Mononuclear cell (primary cell): Measurements from ENCODE around the gene RERE. TPM values are rescaled to one million over a fixed set of nuclear protein-coding genes. Genes with fewer than 3 reads are reported as not detected.

Experiments
- H3K27me3 ChIP-seq: 2 replicates; pipeline ENCODE4 v1.6.0; 2011; ENCODE audit warnings: low read length, control low read depth; ENCODE audit not compliant: insufficient read depth
- H3K4me1 ChIP-seq: 2 replicates; pipeline ENCODE4 v1.5.1; 2011; ENCODE audit warnings: mild to moderate bottlenecking, low read length, control low read depth; ENCODE audit not compliant: insufficient read depth
- H3K4me3 ChIP-seq: 2 replicates; pipeline ENCODE4 v1.5.1; 2011; ENCODE audit warnings: mild to moderate bottlenecking, low read length, moderate library complexity
- H3K9me3 ChIP-seq: 2 replicates; pipeline ENCODE4 v1.5.1; 2011; ENCODE audit warnings: low read depth, mild to moderate bottlenecking, control low read depth, low read length
- total RNA-seq: library from RNA; depleted of rRNA; stranded (reverse); fragments of >200 nt; gene quantifications from one replicate; pipeline ENCODE4 v1.2.3, GENCODE V29; 2012

The RERE gene
- total RNA-seq, 1 donor = 60.7 TPM

DNA sequence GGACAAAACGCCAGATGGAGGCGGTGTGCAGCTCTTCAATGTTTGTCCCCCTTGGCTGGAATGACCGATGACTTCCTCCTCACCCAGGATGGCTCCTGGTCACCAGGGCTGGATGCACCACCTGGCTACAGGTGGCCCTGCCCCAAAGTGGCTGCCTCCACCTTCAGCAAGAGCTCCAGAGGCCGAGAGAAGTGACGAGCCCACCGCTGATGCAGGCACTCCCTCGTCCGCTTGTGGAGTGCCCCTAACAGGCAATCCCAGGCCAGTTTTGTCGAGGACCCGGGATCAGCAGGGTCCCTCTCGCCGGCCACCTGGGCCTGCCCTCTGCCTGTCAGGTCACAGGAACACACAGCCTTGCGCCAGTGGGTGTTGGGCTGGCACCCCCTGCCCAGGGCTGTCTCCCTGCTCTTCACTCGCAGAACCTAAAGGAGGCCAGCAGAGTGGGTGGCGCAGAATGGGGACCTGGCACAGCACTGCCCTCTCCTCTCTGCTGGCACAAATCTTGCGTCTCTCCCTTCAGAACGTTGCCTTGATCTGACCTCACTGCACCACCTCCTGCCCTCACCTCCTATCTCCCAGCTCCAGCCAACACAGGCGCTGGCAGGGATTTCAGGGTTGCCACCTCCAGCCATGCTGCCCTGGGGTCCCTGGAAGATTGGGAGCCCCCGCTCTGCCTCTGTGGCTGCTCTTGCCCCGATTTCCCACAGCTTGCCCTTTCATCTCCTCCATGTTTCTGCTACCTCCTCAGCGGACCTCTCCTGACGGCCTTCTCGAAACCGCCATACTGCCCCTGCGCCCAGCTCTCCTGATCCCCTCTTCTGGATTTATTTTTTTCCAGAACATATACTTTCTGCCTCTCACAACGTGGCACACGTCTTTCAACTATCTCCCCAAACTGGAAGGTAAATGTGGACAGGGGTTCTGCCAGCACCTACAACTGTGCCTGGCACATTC is 460.9 kb downstream of the RERE start:
- no peaks in the 10 kb centered on the region for H3K4me1 ChIP-seq
- H3K27me3 ChIP-seq = no peaks in the 10 kb centered on the region
- H3K4me3 ChIP-seq = no peak overlapping the region
- H3K9me3 ChIP-seq = no peaks in the 10 kb centered on the region

DNA sequence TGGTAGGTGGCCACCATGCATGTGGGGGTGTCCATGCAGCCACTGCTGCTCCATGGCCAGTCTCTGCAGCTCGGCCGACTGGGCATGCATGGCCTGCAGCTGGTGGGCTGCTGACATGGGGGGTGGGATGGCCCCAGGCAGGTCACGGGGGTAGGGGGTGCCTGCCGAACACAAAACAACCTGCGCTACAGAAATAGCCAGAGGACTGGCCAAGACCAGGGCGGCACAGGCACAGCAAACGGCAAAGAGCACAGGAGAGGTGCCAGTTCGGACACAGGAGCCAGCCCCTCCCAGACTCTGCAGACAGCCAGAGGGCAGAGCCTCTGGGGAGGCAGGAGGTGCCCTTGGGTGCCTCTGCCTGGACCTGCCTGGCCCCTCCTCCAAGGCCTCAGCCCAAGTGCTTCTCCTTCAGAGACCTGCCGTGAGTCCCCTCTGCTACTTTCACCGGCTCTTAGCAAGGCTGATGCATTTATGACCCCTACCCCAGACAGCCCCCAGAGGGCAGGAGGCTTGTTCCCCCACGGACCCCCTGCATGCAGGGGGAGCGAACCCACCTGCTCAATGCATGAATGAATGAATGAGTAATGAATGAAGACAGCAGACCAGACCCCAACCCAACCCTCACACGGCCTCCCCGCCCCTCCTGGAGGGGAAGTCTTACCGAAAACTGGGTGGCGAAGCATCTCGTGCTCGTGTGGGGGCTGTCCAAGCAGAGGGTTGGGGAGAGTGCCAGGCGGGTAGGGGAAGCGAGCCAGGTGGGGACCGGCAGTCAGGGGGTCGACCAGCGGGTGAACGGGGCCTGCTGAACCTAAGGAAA is 461.8 kb downstream of the RERE start:
- Histone ChIP-seq H3K4me3 (no peak overlapping the region), H3K9me3 (no peaks in the 10 kb centered on the region), H3K4me1 (no peaks in the 10 kb centered on the region), H3K27me3 (no peaks in the 10 kb centered on the region)

DNA sequence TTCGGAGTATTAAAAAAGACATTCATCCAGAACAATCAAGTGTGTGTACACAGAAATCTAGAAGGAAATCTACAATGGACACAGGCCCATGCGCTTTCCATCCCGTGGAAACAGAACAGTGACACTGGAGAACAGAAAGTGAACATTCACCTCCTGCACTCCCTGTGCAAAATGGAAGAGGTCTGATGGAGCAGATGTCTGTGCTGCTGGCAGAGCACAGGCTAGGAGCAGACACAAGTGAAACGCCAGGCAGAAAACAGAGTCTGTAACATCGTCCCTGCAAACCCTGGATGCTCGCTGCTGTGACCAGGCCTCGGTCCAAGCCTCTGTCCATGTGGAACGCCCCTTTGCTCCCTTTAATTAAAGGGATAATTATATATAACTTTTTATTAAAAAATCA is 463.4 kb downstream of the RERE start:
- Histone ChIP-seq H3K27me3 (no peaks in the 10 kb centered on the region), H3K9me3 (no peaks in the 10 kb centered on the region), H3K4me1 (no peaks in the 10 kb centered on the region), H3K4me3 (no peak overlapping the region)

DNA sequence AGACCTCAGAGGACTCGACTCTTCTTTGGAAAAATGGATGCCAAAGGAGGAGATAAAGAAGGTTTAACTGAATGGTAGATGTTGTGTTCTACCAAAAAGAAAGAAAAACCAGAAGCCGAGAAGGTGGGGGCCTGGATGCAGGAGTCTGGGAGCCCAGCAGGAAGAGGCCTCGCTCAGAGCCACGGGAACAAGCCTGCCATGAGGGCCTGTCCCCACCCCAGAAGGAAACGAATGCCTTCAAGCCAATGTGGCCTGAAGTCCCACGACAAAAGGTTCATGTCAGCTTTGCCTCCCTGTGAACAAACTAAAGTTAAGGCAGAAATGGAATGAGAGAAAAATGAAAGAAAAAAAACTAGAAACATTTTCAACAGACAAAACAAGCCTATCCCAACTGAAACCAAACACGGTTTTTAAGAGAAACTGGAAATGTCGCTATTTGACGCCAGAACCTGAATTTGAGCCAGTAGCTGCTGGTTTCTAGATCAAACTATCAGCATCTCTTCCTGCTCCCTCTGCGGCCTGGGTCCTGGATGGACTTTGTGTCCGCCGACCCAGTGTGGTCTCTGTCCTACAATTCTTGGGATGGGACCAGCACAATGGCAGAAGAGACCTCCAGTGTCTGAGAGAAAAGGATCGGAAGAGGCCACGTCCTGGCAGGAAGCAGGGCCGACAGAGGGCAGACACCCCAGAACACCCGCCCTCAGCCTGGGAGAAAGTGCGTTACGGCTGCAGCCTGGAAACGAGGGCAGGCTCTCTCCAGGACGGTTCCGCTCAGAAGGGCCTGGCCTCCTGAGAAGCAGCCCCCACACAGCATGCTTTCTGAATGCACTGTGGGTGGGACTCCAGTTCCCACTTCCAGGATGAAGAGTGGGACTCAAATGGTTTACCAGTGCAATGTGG is 464.3 kb downstream of the RERE start:
- no peak overlapping the region for H3K4me3 ChIP-seq
- H3K4me1 ChIP-seq = no peaks in the 10 kb centered on the region

DNA sequence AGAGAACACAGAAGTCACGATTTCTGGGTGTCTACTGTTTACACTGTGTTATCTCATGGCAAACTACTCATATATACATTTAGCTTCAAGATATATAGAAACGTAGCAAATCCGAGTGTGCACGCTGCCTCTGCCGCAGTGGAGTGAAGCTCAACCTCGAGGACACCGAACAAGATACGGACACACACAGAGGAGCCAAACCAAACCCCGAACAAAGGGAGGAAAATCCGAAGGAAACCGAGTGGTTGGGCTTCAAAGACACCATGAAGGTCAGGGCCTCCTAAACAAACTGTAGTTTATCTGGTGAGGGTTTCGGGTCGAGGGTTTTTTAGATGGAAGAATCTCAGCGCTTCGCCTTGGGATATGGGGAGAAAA is 465.0 kb downstream of the RERE start:
- H3K4me3 ChIP-seq = no peak overlapping the region
- H3K27me3 ChIP-seq = no peaks in the 10 kb centered on the region
- H3K9me3 ChIP-seq = no peaks in the 10 kb centered on the region
- no peaks in the 10 kb centered on the region for H3K4me1 ChIP-seq

More for the DNA sequence above, 464.3 kb downstream of the RERE start:
- Histone ChIP-seq H3K27me3 (no peaks in the 10 kb centered on the region), H3K9me3 (no peaks in the 10 kb centered on the region)

DNA sequence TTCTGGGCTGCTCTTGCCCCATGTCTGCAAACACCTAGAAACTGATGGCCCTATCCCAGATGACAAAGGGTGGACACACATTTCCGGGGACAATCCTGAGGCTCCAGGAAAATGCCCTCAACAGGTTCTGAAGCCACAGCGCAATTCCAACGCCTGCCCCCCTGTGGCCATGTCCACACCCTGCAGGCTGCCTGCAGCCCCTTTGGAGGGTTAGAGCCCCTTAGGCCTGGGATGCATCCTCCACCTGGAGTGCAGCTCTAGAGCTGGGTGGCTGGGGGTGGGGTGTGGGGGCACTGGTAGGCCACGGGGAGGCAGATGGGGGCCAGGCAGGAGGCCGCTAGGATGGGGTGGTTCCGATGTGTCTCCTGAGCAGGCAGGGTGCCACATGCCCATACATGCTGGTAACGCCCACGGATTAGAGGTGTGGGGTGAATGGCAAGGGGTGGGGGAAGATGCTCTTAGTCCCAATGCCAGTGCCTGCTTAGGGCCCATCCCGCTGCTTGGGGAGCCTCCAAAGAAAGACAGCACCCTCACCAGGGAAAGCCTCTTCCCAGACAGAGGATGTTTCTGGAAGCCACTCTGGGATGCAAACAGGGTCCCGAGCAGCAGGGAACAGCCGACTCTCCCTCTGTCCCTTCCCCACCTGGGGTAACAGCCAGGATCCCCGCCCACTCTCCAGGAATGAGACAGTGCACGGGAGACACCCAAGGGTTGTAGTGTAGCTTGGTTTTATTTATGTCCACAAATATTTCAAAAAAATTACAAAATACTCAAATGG is 465.6 kb downstream of the RERE start:
- no peaks in the 10 kb centered on the region for H3K27me3 ChIP-seq
- no peaks in the 10 kb centered on the region for H3K9me3 ChIP-seq
- H3K4me1 ChIP-seq = no peaks in the 10 kb centered on the region
- H3K4me3 ChIP-seq = no peak overlapping the region

DNA sequence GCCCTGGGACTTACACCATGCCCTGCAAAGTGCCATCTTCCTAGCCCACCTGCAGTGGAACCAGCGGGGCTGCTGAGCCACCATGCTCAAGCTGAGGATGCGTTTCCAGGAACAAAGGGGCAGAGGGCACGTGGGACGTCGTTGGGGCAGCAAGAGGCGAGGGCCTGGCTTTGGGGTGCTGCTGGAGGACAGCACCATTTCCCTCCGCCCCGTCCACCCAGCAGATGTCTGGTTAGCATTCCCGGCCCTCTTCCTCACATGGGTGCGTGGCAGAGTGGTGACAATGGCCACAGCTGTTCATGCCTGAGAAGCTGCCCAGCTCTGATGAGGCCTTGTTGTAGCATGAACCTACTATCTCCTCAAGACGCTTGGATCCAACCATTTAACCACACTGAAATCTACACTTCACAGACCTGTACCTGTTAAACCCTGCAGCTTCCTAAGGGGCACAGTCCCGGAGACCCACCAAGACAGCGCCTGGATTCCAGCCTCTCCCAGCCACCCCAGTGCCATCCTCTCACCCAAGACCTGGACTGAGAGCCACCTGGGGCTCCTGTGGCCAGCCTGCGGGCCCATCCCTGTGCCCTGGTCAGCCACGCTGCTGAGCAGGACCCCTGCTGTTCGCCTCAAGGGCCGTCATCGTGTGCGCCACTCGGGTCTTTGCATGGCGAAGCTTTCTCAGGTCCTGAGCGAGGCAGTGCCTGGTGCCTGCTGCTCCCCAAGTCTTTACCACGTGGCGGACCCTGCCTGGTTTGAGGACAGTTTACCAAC is 466.3 kb downstream of the RERE start:
- Histone ChIP-seq H3K4me1 (no peaks in the 10 kb centered on the region), H3K9me3 (no peaks in the 10 kb centered on the region), H3K27me3 (no peaks in the 10 kb centered on the region), H3K4me3 (no peak overlapping the region)

DNA sequence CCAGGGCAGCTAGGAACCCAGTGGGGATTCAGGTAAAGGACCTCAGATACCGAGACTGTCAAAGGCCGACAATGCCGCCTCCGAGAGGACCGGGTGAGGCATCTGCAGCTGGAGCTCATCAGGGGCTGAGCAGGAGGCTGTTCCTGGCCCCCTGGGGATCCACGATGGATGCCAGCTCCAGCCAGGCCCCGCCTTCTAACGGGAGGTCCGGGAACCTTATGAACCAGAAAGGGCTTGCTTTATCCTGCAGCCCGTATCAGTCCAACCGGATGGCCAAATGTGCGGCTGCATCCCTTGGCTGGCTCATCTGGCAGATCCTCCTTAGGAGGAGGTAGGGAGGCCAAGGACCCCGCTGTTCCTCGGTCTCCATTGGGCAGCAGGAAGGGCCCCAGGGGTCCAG is 467.5 kb downstream of the RERE start:
- no peaks in the 10 kb centered on the region for H3K4me1 ChIP-seq
- no peaks in the 10 kb centered on the region for H3K9me3 ChIP-seq
- H3K27me3 ChIP-seq = no peaks in the 10 kb centered on the region
- no peak overlapping the region for H3K4me3 ChIP-seq

DNA sequence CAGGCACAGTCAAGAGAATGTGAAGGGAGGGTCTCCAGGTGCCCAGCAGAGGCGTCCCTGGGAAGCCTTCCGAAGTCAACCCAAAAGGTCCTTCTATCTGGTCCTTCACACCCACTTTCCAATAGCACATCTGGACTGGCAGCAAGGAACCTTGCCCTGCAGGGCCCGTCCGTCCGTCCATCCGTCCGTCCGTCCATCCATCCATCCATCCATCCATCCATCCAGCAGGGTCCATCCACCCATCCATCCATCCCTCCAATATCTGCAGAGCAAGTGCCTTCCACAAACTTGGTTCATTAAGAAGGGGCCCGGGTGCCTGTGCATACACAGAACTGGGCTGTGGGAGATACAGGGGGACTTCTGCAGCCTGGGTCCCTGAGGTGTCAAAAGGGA is 468.0 kb downstream of the RERE start:
- Histone ChIP-seq H3K4me1 (no peaks in the 10 kb centered on the region), H3K27me3 (no peaks in the 10 kb centered on the region), H3K9me3 (no peaks in the 10 kb centered on the region), H3K4me3 (no peak overlapping the region)

DNA sequence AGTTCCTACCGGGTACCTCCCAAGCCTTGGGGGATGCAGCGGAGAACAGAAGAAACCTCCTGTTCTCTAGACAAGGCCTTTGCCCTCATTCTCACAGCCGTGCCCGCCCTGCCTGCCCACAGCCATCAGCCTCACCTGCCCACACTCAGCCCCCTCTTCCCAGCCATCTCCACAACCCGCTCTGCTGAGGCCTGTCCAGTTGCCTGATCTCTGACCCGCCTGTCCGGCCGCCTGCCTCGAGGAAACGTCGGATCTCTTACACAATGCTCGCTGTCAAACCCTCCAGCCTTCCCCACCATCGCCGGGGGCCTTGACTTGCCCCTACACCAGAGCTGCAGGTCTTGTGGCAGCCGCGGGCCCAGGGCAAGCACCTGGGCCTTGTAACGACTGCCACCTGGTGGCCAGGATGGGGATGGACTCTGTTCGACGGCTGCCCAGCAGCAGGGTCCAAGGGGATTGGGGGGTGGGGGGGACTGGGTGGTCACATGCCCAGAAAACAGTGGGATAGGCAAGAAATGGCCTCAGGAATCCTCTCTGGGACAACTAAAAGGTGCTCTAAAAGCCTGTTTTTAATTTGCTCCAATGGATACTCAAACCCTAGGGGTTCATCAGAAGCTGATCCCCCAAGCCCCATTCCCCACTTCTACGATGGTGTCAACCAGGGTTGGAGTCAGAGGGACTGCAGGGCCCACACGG is 468.5 kb downstream of the RERE start:
- H3K27me3 ChIP-seq = no peaks in the 10 kb centered on the region
- no peaks in the 10 kb centered on the region for H3K4me1 ChIP-seq
- no peaks in the 10 kb centered on the region for H3K9me3 ChIP-seq
- H3K4me3 ChIP-seq = no peak overlapping the region

DNA sequence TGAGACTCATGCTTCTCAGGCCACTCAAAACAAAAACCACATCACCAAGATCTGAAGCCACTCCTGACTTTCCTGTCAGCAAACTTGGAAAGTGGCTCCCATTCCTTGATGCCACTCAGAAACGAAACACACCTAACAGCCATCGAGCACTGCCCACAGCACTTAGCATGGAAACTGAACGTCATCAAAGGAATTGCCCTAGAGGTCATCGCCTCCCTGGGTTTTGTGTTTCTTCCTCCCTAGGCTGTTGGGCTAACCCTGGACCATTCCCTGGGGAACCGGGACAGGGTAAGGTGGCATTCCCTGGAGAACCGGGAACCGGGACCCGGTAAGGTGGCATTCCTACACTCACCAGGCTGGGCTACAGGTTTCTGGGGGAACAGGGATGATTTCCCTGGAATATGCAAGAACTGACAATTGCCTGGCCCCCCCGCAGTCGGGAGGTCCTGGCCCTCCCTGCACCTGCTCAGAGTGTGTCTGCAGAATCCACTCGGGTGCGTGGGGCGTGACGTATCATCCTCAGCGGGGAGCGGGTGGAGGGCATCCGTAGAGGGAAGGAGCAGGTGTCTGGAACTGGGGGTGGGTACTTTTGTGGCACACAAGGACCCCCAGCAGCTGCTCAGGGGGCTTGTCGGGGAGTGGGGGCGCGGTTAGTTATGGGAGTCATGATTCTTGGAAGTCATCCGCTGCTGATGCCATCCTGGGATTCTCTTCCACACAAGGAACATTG is 469.2 kb downstream of the RERE start:
- Histone ChIP-seq H3K4me3 (no peak overlapping the region), H3K4me1 (no peaks in the 10 kb centered on the region), H3K9me3 (no peaks in the 10 kb centered on the region), H3K27me3 (no peaks in the 10 kb centered on the region)

DNA sequence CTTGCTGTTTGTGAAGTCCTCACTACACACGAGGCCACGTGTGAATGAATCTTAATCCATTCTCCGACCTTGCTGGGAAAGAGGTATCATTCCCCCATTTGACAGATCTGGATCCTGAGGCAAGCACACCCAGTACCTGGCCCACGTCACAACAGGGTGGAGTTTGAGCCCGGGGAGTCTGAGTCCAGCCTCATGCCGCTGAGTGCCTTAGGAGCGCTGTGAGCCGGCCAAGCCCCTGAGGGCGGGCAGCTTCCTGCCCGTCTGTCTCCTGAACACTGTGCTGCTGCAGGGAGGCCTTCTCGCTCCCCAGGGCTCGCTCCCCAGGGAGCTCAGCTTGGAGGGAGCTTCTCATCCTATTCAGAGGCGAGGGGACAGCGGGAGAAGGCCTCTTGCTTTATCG is 469.8 kb downstream of the RERE start:
- no peaks in the 10 kb centered on the region for H3K4me1 ChIP-seq
- H3K9me3 ChIP-seq = no peaks in the 10 kb centered on the region
- H3K27me3 ChIP-seq = no peaks in the 10 kb centered on the region
- H3K4me3 ChIP-seq = no peak overlapping the region
